Stimulated activated CD4-positive, alpha-beta T cell treated with anti-CD3 and anti-CD28 coated beads, Interleukin-2, amount 100 ng/mL, for 24 hours (primary cell): Measurements from ENCODE around the gene S100A12.
"Not testable (repeated sequence)": the region's sequence is repeated elsewhere in the genome, so short reads cannot be mapped to it uniquely, and the experiment has no call there.

Experiments
- DNase-seq, 2 donors: peaks; one replicate each; pipeline ENCODE4 v3.0.0-alpha.2; 2020

S100A12 gene

DNA sequence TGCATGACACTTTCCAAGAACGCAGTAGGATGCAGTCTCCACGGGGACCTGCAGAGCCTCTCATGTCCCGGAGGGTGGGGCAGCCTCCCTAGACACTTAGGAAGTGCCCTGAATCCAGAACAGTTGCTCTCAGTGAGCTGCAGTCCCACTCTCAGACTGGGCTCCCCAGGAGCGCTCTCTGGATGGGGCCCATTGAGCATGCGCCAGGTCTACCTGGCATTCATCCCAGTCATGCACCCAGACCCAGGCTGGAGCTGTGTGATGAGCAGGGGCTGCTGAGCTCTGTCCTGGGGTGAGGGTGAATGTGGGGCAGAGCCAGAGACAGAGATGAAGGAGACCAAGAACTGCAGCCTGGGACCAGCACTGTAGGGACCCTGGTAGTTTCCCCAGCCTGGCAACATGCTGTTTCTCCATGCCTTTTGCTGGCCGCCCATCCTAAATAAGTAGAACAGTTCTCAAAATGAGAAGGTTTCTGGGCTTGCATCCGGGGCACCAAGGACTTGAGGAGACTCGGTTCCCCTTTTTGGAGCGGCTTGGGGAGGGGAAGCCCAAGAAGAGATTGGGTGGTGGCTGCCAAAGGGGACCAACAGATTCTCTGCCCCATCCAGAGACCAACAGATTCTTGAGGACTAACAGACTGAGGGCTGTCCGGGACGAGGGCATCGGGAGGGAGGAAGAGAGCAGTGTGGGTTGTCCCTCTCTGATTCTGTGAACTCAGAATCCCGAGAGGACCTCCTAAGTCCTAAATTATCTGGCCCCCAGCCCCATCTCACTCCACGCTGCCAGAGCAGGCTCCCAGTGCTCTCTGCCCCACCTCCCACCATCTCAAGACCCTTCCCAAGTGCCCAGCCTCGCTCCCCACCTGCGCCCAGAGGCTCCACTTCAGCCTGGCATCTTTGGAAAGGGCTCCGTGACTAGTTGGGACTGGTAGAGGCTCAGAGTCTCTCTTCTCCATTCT lies 25.8 kb downstream of the S100A12 start:
- DNase-seq: no peak

GRCh38 chr1:153348511-153349362 lies 26.7 kb downstream of the S100A12 start, which contains the start of gene PGLYRP4:
Gene PGLYRP4 (minus strand): TSS chr1:153348841. CDS start chr1:153347932, 909 bp downstream.
- DNase-seq: no peak

GRCh38 chr1:153347856-153348255 lies 27.6 kb downstream of the S100A12 start:
- no peak for DNase-seq

- not testable (repeated sequence) for DNase-seq
These were observed 28.4 kb downstream of the S100A12 start for GRCh38 chr1:153347049-153347448.

- no peak for DNase-seq
These were observed 29.2 kb downstream of the S100A12 start for GRCh38 chr1:153346077-153346723.

DNA sequence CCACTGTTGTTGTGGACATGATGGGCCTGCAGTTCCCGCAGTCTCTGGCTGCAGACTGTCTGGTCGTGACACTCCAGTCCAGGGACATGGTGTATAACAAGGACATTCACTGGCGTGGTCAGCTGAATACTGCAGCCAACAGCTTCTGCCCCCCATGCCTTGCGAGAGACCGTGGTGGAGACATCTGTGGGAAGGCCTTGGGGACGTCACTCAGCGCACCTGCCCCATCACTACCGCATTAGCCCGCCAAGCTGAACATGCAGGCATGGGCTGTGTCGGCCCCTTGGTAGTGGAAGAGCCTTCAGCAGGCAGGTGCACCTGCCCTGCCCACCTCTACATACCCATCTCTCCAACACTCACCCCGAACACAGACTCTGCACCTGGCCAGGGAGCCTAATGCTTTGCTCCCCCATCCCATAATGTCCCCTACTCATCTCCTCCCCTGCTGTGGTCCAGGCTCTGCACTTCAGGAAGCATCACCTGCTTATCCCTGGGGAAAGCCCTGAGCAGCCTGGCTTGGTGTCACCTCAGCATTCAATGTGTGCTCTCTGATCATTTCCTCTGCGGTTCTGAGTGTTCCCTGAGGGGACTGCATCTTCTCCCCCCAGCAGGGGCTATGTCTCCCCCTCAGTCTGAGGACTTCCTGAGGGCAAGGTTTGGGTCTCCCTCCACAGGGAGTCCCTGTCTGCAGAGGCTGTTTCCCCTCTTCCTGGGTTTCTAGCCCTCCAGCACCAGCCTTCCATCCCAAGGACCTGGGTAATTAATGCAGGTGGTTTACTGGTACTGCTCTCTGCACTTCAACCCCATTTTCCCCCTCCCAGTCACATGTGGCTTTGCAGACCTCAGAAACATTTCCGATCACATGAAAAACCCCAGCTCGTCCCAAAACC lies 30.0 kb downstream of the S100A12 start:
- no peak for DNase-seq

GRCh38 chr1:153344718-153345025 lies 30.7 kb downstream of the S100A12 start:
- no peak for DNase-seq

DNA sequence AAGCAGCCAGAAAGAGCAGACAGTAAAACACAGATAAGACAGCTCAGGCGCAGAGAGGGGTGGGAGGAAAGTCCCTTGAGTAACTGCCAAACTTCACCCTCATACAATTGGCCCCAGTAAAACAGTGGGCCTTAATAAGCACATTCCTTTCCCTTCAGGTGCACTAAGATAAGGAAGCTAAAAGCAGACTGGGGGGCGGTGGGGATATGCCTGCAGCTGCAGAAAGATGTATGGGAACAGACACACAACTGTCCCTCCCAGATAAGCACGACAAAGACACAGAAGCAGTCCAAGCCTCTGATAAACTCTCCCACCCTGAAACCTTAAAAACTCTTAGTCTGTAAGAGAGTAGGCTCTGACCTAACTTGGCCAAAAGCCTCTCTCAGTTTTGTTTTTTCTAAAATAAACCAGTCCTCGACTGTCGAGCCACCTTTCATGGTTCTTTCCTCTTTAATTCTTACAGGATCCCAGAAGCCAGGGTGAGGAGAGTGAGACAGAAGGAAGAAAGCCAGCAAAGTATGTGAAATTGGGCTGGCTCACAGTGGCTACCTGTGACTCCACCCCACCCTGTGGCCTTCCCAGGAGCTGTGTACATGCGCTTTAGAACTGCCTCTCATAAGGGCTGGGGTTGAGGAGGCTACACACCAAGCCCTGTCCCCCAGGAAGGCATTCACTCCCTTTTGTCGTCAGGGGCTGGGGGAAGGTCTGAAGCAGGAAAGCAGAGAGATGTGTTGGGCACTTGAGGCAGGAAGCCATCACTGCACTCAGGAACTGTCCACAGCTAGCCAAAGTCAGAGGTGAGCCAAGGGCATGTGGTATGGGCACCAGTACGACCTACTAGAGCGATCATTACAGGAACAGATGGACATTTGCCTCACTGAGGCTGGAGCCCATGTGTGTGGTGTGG lies 31.4 kb downstream of the S100A12 start:
- DNase-seq: no peak

DNA sequence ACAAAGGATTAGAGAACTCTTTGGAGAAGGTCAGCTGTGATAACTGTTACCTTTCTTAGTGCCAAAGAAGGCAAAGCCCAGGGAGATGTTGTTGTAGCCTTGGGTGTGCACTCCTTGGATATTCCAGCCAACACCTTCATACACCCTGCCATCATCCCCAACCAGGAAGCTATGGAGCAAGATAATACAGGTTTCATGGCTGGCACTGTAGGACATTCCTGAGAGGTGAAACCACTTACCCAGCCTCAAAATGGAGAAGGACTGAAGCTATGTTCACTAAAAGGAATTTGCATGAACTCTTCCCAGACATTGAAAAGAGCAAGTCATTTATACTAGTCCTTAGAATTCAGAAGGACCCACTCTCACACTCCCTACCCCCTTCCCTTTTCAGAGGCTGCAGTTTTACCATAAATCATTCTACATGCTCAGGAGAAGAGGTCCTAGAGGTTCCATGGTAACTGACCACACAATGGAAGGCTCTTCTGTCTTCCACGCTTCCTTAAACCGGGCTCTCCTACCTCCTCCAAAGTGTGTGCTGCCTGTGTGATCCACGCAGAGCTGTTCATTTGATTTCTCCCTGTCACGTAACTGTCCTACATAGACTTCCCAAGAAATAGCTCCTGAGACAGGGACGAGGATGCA lies 32.3 kb downstream of the S100A12 start:
- no peak for DNase-seq

DNA sequence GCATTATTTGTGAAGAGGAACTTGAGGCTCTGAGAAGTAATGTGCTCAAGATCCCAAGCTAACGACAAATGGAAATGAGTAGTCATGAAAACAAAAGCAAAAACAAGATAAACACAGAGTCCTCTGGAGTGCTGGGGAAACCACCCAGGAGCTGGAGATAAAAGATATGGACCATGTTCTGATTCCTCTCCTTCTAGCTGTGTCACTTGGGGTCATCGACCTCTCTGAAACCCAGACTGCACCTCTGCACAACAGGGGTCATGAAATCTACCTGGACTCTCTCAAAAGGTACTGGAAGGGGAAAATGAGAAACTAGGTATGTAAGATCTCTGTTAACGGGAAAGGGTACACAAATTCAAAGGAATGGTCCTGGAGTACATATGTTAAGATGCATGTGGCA lies 33.2 kb downstream of the S100A12 start:
- no peak for DNase-seq

DNA sequence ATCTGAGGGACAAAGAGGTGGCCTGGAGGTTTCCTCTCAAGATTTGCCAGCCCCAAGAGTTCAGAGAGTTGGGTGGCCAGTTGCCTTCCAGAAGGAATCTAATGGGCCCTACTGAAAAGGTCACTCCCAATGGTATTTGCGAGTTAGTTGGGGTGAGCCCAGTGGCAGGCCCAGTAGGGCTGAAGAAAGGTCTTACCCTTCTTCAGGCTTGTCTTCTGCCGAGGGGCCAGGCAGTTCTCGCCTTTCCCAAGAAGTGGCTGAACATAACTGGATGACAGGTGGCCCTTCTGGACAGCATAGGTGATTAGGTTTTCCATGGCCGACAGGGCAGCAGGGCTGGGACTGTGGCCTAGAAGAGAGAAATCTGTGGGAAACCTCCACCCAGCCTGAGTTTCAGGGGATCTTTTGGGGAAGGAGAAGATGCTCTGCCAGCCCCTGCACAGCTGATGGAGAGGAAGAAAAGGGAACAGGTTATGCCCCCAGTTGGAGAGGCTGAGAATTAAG lies 33.9 kb downstream of the S100A12 start:
- DNase-seq: no peak

GRCh38 chr1:153340356-153340755 lies 35.1 kb downstream of the S100A12 start:
- no peak for DNase-seq

DNA sequence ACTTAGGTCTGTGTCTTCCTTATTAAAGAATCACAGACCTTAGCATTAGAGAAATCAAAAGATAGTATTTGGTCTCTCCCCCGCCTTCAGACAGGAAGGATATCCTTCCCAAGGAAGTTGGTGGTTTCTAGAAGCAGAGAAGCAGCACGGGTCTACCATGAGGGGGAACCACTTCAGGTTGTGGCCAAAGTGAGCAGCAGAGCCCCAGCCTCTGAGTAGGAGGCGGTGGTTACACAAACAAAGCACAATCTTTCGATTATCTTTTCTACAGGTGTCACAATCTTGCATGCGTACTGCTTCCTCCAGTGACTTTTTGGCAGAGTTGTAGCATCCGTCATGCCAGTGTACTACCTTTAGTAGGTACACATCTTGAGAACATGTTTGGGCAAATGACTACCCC lies 35.6 kb downstream of the S100A12 start:
- DNase-seq: no peak

DNA sequence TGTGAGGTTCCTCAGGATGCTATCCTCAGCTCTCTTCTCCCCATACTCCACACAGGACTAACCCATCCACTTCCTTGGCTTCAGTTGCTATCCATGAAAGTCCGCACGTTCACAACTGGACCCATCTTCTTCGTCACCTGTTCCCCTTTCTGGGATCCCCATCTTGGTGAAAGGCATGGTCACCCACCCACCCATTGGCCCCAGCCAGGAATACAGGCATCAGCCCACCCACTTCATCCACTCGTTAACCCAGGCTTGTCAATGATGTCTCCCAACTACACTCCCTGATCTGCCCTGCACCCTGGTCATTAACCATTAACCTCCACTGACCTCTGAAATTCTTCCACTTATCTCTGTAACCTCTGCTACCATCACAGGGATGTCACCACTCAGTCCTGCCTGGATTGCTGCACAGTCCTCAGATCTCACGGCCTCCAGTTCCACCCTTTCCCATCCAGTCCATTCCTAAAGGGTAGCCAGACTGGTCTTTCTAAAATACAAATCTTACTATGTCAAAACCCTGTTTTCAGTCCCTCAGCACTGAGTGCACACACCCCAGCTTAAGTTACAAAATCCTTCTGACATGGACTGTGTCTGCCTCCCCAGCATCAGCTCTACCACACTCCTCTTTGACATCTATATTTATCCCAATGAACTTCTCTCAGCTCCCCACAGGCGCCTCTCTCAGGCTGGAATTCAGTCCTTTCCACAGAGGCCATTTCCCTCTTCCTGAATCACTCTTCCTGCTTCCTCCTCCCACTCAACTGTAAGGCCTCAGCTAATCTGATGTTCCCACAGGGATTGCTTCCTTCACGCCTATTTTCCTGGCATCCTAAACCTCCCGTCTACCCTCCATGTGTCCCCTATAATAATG lies 37.2 kb downstream of the S100A12 start:
- DNase-seq: no peak

DNA sequence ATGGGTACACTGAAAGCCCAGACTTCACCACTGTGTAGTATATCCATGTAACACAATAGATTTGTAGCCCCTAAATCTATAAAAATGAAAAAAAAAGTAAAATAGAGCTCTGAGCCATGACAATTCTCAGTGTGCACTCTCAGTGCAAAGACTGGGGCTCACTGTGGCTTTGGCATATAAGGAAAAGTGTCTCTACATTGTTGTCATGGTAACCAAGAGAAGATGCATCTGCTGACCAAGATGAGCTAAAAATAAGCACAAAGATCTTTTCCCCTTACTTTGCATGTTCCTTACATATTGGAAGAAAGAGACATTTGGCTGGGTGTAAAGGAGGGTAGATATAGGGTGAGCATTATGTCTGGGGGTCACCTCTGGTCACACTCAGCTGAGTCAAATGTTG lies 38.8 kb downstream of the S100A12 start:
- no peak for DNase-seq

GRCh38 chr1:153333902-153334301 lies 41.5 kb downstream of the S100A12 start:
- no peak for DNase-seq

GRCh38 chr1:153324912-153325311 lies 50.5 kb downstream of the S100A12 start:
- DNase-seq: no peak
